ENCODE measurements around the gene SP6. TPM values are rescaled to one million over a fixed set of nuclear protein-coding genes. Genes with fewer than 3 reads are reported as not detected.

The SP6 gene
- total and polyA plus RNA-seq, 2 of the 8 experiments (the other 6 are each of a cell fraction or from before 2014, with no cell fraction given), result 1.2 to 1.5 TPM

- TF ChIP-seq USF2 (IDR thresholded peaks at IDR 0.05; ENCODE audit: low read length) (no peak), KDM4A (IDR thresholded peaks at IDR 0.05; ENCODE audit: low read depth, low read length, severe bottlenecking) (no peak), EP300 (IDR thresholded peaks at IDR 0.05; ENCODE audit: borderline replicate concordance in 1 of 2, low read depth in 2 of 2, low read length in 2 of 2) (no peak), JUND (IDR thresholded peaks at IDR 0.05; ENCODE audit: low read length) (no peak)
Measured at GRCh38 chr17:47869114-47869513, 18.2 kb upstream of the SP6 start (continued).

Measured in H1 (cell line).